Measurements from ENCODE around the gene DACH1.

GRCh38 chr13:71786875-71787274 lies 80.1 kb downstream of the DACH1 start:
- TF ChIP-seq CTCF (IDR thresholded peaks at IDR 0.05; ENCODE audit: extremely low read depth in 1 of 2, insufficient read depth in 1 of 2, low read depth in 1 of 2, low read length in 2 of 2) (no peak), GATA2 (IDR thresholded peaks at IDR 0.05; ENCODE audit: insufficient read depth, insufficient read length, low read depth, low read length) (no peak)

All from endothelial cell of umbilical vein (primary cell).